HG03064 (cell line): ENCODE data around the gene CACNB2.
"Not testable (repeated sequence)": the region's sequence is repeated elsewhere in the genome, so short reads cannot be mapped to it uniquely, and the experiment has no call there.

ENCODE experiments used
- ATAC-seq: cut with Tn5 transposase; IDR thresholded peaks from one replicate; pipeline ENCODE4 v1.9.1; 2021; ENCODE audit warnings: low read depth; ENCODE audit not compliant: unreplicated experiment

CACNB2 gene

GRCh38 chr10:18196806-18197550 lies 56.8 kb downstream of the CACNB2 start:
- no peak for ATAC-seq

- ATAC-seq, result no peak
Observed at GRCh38 chr10:18197706-18198105, 57.5 kb downstream of the CACNB2 start.

- ATAC-seq, result no peak
Observed at GRCh38 chr10:18201877-18202276, 61.7 kb downstream of the CACNB2 start.

DNA sequence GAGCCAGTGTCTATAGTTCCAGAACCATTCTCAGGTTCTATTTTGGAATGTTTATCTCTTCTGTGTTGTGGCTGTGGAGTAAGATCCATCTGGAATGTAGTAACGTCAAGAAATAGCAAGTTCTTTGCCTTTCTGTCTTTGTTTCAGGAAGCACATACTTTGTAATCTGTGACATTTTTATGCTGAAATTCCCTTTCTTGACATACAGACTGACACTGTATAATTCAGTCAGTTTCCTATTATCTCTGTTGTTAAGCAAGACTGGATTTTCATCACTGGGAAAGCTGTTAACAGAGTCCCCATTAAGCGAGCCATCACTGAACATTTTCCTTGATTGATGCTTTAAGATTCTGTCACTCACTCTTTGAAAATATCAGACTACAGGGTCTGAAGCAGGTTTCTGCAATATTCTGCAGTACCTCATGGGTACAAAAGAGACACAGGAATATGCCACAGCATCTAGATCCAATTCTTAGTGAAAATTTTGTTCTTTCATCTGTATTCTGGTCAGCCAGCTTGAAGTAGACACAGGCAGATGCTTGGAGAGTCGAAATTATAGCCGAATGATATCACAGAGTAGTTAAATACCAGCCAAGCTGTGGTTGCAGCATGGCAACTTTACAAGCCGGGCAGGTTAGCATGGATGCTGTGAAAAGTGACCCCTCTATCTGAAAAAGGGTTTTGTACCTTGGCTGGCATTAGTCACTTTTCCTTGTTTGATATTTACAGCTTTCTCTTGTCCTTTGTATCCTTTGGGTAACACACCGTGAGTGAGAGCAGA lies 62.6 kb downstream of the CACNB2 start:
- ATAC-seq, result no peak

DNA sequence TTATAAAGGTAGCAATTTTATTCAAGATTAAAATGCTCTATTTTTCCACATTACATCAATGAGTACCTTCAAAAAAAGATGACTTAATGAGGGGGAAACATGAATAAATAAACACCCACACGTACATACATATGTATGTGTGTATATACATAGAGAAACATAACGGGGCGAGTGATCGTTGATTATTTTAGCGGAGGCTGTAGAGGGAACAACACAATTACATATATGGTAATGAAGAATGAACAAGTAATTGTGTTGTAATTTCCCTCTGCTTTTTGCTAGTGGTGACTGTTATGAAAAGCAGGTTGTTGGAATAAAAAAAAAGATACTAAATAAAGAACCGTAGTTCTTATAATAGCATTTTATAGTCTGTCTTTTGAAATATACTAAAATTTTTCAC lies 63.2 kb downstream of the CACNB2 start:
- no peak for ATAC-seq

GRCh38 chr10:18204039-18204835 lies 64.0 kb downstream of the CACNB2 start:
- ATAC-seq, result no peak

DNA sequence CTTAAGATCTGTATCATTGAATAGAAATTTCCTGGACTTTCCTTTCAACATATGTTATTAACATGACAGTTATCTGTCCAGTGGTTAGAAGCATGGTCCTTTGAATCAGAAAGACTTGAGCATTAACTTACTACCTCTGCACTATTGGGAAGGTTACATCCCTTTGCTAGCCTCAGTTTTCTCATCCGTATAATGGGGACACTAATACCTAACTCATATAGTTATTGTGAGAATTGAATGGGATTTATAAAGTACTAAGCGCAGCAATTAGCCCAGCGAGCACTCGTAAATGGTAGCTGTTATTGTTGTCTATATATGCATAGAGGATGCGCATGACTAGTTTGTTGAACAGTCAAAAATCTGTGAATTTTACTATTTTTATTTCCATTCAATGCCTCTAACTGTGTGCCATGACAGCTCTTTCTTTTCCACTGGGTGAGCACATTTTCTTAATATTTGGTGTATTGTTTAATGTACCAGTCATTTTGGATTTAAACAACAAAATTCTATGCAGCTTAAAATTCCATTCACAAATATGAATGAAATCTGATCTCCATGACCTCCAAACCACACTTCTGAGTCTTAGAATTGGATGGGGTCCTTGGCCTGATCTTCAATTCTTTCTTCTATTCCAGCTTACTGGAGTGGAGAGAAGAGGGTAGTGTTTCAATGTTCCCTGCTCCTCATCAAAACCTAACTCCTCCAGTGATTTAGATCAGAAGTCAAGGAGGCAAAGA lies 65.0 kb downstream of the CACNB2 start:
- no peak for ATAC-seq

DNA sequence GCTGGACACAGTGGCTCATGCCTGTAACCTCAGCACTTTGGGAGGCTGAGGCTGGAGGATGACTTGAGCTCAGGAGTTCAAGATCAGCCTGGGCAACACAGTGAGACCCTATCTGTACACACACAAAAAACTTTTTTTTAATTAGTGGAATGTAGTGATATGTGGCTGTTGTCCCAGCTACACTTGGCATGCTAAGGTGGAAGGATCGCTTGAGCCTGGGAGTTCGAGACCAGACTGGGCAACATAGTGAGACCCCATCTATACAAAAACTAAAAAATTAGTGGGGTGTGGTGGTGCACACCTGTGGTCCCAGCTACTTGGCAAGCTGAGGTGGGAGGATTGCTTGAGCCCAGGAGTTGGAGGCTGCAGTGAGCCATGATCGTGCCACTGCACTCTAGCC lies 68.0 kb downstream of the CACNB2 start:
- ATAC-seq, result not testable (repeated sequence)

DNA sequence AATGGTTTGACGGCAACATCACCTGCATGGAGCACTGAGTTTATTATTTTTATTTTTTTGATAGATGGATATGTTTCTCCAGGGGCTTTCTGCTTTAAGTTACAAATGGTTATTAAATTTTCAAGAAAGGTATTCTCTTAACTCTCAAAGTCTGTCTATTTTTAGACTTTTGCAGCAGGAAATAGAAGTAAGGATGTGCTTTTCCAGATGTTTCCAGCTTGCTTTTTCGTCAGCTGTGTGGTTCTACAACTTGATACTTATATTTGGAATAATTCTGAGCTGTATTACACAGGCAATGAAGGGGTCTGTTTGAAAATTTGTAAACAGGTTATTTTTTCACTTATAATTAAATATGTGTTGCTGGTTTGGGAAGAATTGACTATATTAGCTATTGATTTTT lies 69.0 kb downstream of the CACNB2 start:
- no peak for ATAC-seq

- ATAC-seq, result no peak
Observed at GRCh38 chr10:18210711-18211110, 70.5 kb downstream of the CACNB2 start.

GRCh38 chr10:18211862-18212261 lies 71.6 kb downstream of the CACNB2 start:
- ATAC-seq, result no peak

- ATAC-seq, result no peak
Observed at GRCh38 chr10:18213271-18213670, 73.0 kb downstream of the CACNB2 start.

- ATAC-seq, result no peak
Observed at GRCh38 chr10:18214691-18215563, 74.7 kb downstream of the CACNB2 start.

- no peak for ATAC-seq
Observed at GRCh38 chr10:18216482-18216881, 76.3 kb downstream of the CACNB2 start.

GRCh38 chr10:18217577-18217976 lies 77.4 kb downstream of the CACNB2 start:
- ATAC-seq, result no peak

DNA sequence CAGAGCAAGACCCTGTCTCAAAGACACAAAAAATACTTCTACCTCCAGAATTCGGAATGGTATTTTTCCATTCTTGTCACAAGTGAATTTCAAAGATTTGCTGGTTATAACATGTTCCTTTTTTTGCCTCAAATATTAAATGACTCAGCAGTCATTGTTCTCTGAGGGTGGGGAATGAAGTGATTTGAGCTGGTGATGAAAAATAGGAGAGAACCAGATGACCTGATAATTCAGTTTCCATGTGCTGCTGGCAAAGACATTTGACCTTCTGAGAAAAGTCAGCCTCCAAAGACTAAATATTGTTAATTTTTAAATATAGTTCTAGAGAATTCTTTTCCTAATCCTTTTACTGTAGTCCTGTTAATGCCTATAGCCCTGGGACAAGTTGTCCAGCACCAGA lies 78.9 kb downstream of the CACNB2 start:
- ATAC-seq, result no peak

DNA sequence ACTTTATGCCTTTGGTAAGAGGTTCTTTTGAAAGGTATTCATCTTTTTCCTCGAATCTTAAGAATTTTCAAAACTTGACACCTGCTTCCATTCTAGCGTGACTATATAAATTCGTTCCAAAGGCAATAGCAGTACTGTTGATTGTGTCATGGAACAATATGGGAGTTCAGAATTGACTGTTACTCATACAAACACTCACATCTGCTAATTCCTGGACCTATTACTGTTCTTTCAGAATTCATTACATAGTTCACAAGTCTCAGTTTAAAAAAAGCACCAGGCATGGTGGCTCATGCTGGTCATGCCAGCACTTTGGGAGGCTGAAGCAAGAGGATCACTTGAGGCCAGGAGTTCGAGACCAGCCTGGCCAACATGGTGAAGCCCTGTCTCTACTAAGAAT lies 80.9 kb downstream of the CACNB2 start:
- no peak for ATAC-seq

GRCh38 chr10:18221882-18222281 lies 81.7 kb downstream of the CACNB2 start:
- ATAC-seq, result no peak

DNA sequence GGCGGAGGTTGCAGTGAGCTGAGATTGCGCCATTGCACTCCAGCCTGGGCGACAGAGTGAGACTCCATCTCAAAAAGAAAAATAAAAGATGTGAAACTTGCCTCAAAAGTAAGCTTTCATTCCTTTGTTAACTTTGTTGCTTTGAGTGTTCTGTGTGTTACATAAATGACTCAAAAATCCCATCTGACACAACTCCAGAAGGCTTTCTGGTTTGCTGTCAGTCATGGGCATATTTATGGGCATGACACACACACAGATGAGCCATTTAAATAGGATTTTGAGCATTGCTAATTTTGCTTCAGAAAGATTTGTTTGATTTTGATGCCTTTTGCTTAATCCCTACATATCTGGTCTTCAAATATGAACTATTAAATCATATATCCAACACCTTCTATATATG lies 82.6 kb downstream of the CACNB2 start:
- no peak for ATAC-seq

GRCh38 chr10:18223898-18224297 lies 83.7 kb downstream of the CACNB2 start:
- ATAC-seq, result no peak
